A673 (cell line): ENCODE measurements around the gene EML6.

Experiments
- CTCF ChIP-seq: fragments of 300-800, 200-600 bp; sonication (generic); conservative IDR thresholded peaks from 2 replicates; pipeline ENCODE4 v1.5.1; 2017; ENCODE audit warnings: low read depth, mild to moderate bottlenecking, antibody characterized with exemption, low read length, moderate library complexity, mixed read lengths
- EZH2 ChIP-seq: fragments of 200-600 bp; sonication (generic); IDR thresholded peaks from 2 replicates; pipeline ENCODE4 v1.6.1; 2017; ENCODE audit warnings: borderline replicate concordance, low read depth, mild to moderate bottlenecking, mixed read lengths, antibody characterized with exemption, low read length; ENCODE audit not compliant: poor library complexity, severe bottlenecking

- no peak for TF ChIP-seq EZH2
- no peak for TF ChIP-seq CTCF
These were observed 97.1 kb downstream of the EML6 start for GRCh38 chr2:54820558-54820957.
